22Rv1 (cell line): ENCODE data around the gene UBAP1L.

Experiments
- H3K27ac ChIP-seq: fragments of 450-650 bp; 2 replicates; pipeline ENCODE4 v1.5.1; 2017
- CTCF ChIP-seq: fragments of 450-650 bp; IDR thresholded peaks from 2 replicates; pipeline ENCODE4 v1.5.1; 2017; ENCODE audit warnings: mild to moderate bottlenecking
- ZFX ChIP-seq: fragments of 450-650 bp; IDR thresholded peaks from 2 replicates; pipeline ENCODE4 v1.6.1; 2017; ENCODE audit warnings: antibody characterized with exemption, borderline replicate concordance

Gene UBAP1L

DNA sequence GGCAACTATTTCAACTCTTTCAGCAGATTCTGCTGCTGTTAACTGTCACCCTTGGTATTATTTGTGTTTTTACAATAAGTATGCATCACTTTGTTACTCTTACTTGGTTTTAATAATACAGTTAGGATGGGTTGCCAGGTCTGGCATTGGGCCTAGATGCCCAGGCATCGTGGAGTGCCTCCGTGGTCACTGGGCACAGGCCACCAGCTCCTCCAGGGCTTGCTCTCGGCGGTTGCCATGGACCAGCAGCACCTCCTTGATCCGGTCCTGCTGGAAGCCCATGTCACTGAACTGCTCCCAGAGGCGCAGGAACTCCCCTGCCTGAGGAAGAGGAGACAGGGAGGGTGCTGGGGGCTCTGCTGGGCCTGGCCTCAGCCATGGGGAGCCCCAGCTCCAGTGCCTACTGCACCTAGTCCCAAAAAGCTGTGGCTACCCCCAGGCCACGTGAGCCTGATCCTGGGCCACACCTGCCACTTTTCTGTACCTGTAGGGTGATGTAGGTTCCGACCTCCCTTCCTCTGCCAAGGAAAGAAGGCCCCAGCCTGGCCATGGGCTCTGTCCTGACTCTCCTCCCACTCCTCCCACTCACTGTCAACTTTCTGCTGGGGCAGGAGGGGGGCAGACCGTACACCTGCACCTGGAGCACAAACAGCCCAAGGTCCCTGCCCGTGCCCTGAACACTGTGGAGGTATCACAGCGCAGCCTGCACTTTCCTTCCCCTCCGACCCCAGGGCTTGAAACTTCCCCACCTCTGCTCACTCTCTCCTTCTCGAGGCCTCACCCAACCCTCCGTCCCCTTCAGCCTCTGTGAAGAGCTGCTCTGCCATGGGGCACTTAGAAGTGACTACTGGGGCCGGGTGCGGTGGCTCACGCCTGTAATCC lies 21.8 kb downstream of the UBAP1L start:
- TF ChIP-seq ZFX (no peak), CTCF (no peak)
- no peak overlapping the region for H3K27ac ChIP-seq

- no peak overlapping the region for H3K27ac ChIP-seq
- TF ChIP-seq ZFX = no peak
These were observed 22.8 kb downstream of the UBAP1L start for GRCh38 chr15:65091946-65092770.

- TF ChIP-seq CTCF = no peak
- no peak for TF ChIP-seq ZFX
- H3K27ac ChIP-seq = no peak overlapping the region
These were observed 25.7 kb downstream of the UBAP1L start for GRCh38 chr15:65089206-65089824.

- no peak overlapping the region for H3K27ac ChIP-seq
- TF ChIP-seq CTCF (no peak), ZFX (no peak)
These were observed 26.4 kb downstream of the UBAP1L start for GRCh38 chr15:65088643-65089021.

GRCh38 chr15:65087873-65088642 lies 26.9 kb downstream of the UBAP1L start:
- H3K27ac ChIP-seq = no peak overlapping the region
- TF ChIP-seq ZFX = no peak
- no peak for TF ChIP-seq CTCF

GRCh38 chr15:65087411-65087810 lies 27.6 kb downstream of the UBAP1L start:
- no peak for TF ChIP-seq ZFX
- TF ChIP-seq CTCF = no peak

GRCh38 chr15:65086680-65087111 lies 28.3 kb downstream of the UBAP1L start:
- no peak for TF ChIP-seq ZFX
- TF ChIP-seq CTCF = peak; percentile 42

More at GRCh38 chr15:65087411-65087810, 27.6 kb downstream of the UBAP1L start:
- no peak overlapping the region for H3K27ac ChIP-seq

More at GRCh38 chr15:65086680-65087111, 28.3 kb downstream of the UBAP1L start:
- H3K27ac ChIP-seq = no peak overlapping the region
